Skeletal muscle satellite cell (primary cell): ENCODE results near the gene SREK1.
"Not testable (repeated sequence)": the region's sequence is repeated elsewhere in the genome, so short reads cannot be mapped to it uniquely, and the experiment has no call there.

ENCODE experiments used
- H3K27me3 ChIP-seq: 2 replicates; pipeline ENCODE4 v1.7.0; 2013; ENCODE audit warnings: low read length; ENCODE audit not compliant: control insufficient read depth, insufficient read depth
- H3K36me3 ChIP-seq: 2 replicates; pipeline ENCODE4 v1.7.0; 2013; ENCODE audit warnings: mild to moderate bottlenecking, control low read depth, low read length; ENCODE audit not compliant: insufficient read depth
- H3K4me1 ChIP-seq: 2 replicates; pipeline ENCODE4 v1.7.0; 2013; ENCODE audit warnings: low read length; ENCODE audit not compliant: control insufficient read depth, insufficient read depth
- H3K4me2 ChIP-seq: 2 replicates; pipeline ENCODE4 v1.7.0; 2013; ENCODE audit warnings: mild to moderate bottlenecking, low read length
- H3K4me3 ChIP-seq: 2 replicates; pipeline ENCODE4 v1.7.0; 2013; ENCODE audit warnings: low read length
- H3K9ac ChIP-seq: 2 replicates; pipeline ENCODE4 v1.7.0; 2013; ENCODE audit warnings: mild to moderate bottlenecking, low read depth, low read length, moderate library complexity
- H3K9me3 ChIP-seq: replicated peaks from 2 replicates; pipeline ENCODE4 v1.7.0; 2013; ENCODE audit warnings: mild to moderate bottlenecking, control low read depth, low read length

Gene SREK1

GRCh38 chr5:66197764-66198405, 53.8 kb downstream of the SREK1 start:
- H3K27me3 ChIP-seq, result no peaks in the 10 kb centered on the region
- H3K4me3 ChIP-seq, result no peak overlapping the region
- no peaks in the 10 kb centered on the region for H3K9me3 ChIP-seq
- no peak overlapping the region for H3K4me2 ChIP-seq
- no peaks in the 10 kb centered on the region for H3K4me1 ChIP-seq
- H3K9ac ChIP-seq, result no peak overlapping the region
- H3K36me3 ChIP-seq, result no peaks in the 10 kb centered on the region

GRCh38 chr5:66198837-66199236, 54.7 kb downstream of the SREK1 start:
- no peaks in the 10 kb centered on the region for H3K9me3 ChIP-seq
- H3K9ac ChIP-seq, result no peak overlapping the region
- no peak overlapping the region for H3K4me3 ChIP-seq
- H3K4me1 ChIP-seq, result no peaks in the 10 kb centered on the region
- H3K4me2 ChIP-seq, result no peak overlapping the region
- no peaks in the 10 kb centered on the region for H3K36me3 ChIP-seq
- no peaks in the 10 kb centered on the region for H3K27me3 ChIP-seq

- H3K4me1 ChIP-seq, result no peaks in the 10 kb centered on the region
- no peak overlapping the region for H3K4me3 ChIP-seq
- H3K9me3 ChIP-seq, result no peaks in the 10 kb centered on the region
- H3K36me3 ChIP-seq, result no peaks in the 10 kb centered on the region
- no peak overlapping the region for H3K9ac ChIP-seq
- no peak overlapping the region for H3K4me2 ChIP-seq
- H3K27me3 ChIP-seq, result no peaks in the 10 kb centered on the region
Measured at GRCh38 chr5:66203531-66203930, 59.4 kb downstream of the SREK1 start.

GRCh38 chr5:66206465-66206864, 62.4 kb downstream of the SREK1 start:
- no peak overlapping the region for H3K4me2 ChIP-seq
- no peaks in the 10 kb centered on the region for H3K9me3 ChIP-seq
- H3K27me3 ChIP-seq, result no peaks in the 10 kb centered on the region
- no peaks in the 10 kb centered on the region for H3K4me1 ChIP-seq
- no peak overlapping the region for H3K9ac ChIP-seq
- no peaks in the 10 kb centered on the region for H3K36me3 ChIP-seq
- H3K4me3 ChIP-seq, result no peak overlapping the region

- no peaks in the 10 kb centered on the region for H3K4me1 ChIP-seq
- no peak overlapping the region for H3K4me3 ChIP-seq
- H3K9me3 ChIP-seq, result no peaks in the 10 kb centered on the region
- H3K9ac ChIP-seq, result no peak overlapping the region
- no peak overlapping the region for H3K4me2 ChIP-seq
- no peaks in the 10 kb centered on the region for H3K36me3 ChIP-seq
- H3K27me3 ChIP-seq, result no peaks in the 10 kb centered on the region
Measured at GRCh38 chr5:66207800-66208561, 63.9 kb downstream of the SREK1 start.

- no peak overlapping the region for H3K4me3 ChIP-seq
- H3K9me3 ChIP-seq, result no peaks in the 10 kb centered on the region
- H3K4me2 ChIP-seq, result no peak overlapping the region
- H3K36me3 ChIP-seq, result no peaks in the 10 kb centered on the region
- no peaks in the 10 kb centered on the region for H3K27me3 ChIP-seq
- H3K4me1 ChIP-seq, result no peaks in the 10 kb centered on the region
- no peak overlapping the region for H3K9ac ChIP-seq
Measured at GRCh38 chr5:66209350-66209749, 65.2 kb downstream of the SREK1 start.

GRCh38 chr5:66209794-66210193, 65.7 kb downstream of the SREK1 start:
- Histone ChIP-seq H3K36me3 (no peaks in the 10 kb centered on the region), H3K27me3 (no peaks in the 10 kb centered on the region), H3K4me1 (no peaks in the 10 kb centered on the region), H3K9ac (no peak overlapping the region), H3K4me3 (no peak overlapping the region), H3K9me3 (no peaks in the 10 kb centered on the region), H3K4me2 (no peak overlapping the region)

GRCh38 chr5:66213533-66213932, 69.4 kb downstream of the SREK1 start:
- Histone ChIP-seq H3K9ac (no peak overlapping the region), H3K4me1 (no peaks in the 10 kb centered on the region), H3K4me3 (no peak overlapping the region), H3K27me3 (no peaks in the 10 kb centered on the region), H3K4me2 (no peak overlapping the region), H3K9me3 (no peaks in the 10 kb centered on the region), H3K36me3 (no peaks in the 10 kb centered on the region)

GRCh38 chr5:66222455-66222854, 78.4 kb downstream of the SREK1 start:
- no peaks in the 10 kb centered on the region for H3K36me3 ChIP-seq
- H3K9ac ChIP-seq, result no peak overlapping the region
- no peak overlapping the region for H3K4me2 ChIP-seq
- H3K27me3 ChIP-seq, result no peaks in the 10 kb centered on the region
- no peaks in the 10 kb centered on the region for H3K4me1 ChIP-seq
- H3K4me3 ChIP-seq, result no peak overlapping the region
- H3K9me3 ChIP-seq, result no peaks in the 10 kb centered on the region

GRCh38 chr5:66222896-66223295, 78.8 kb downstream of the SREK1 start:
- H3K4me2 ChIP-seq, H3K4me3 ChIP-seq, H3K9me3 ChIP-seq, H3K27me3 ChIP-seq, H3K4me1 ChIP-seq, H3K36me3 ChIP-seq, H3K9ac ChIP-seq: not testable (repeated sequence)

- no peak overlapping the region for H3K4me3 ChIP-seq
- no peak overlapping the region for H3K4me2 ChIP-seq
- no peaks in the 10 kb centered on the region for H3K36me3 ChIP-seq
- no peaks in the 10 kb centered on the region for H3K4me1 ChIP-seq
- H3K27me3 ChIP-seq, result no peaks in the 10 kb centered on the region
- H3K9ac ChIP-seq, result no peak overlapping the region
- no peaks in the 10 kb centered on the region for H3K9me3 ChIP-seq
Measured at GRCh38 chr5:66223637-66224036, 79.5 kb downstream of the SREK1 start.

- Histone ChIP-seq H3K4me1 (no peaks in the 10 kb centered on the region), H3K9me3 (no peaks in the 10 kb centered on the region), H3K4me3 (no peak overlapping the region), H3K4me2 (no peak overlapping the region), H3K36me3 (no peaks in the 10 kb centered on the region), H3K9ac (no peak overlapping the region), H3K27me3 (no peaks in the 10 kb centered on the region)
Measured at GRCh38 chr5:66224274-66224673, 80.2 kb downstream of the SREK1 start.
